Loucy (cell line): ENCODE measurements around the gene ELSPBP1.

ENCODE experiments used
- CTCF ChIP-seq: fragments of 200-600 bp; sonication (generic); conservative IDR thresholded peaks from 2 replicates; pipeline ENCODE4 v1.5.1; 2014; ENCODE audit warnings: mild to moderate bottlenecking, antibody characterized with exemption, low read length
- EZH2phosphoT487 ChIP-seq: fragments of 200-600 bp; IDR thresholded peaks from 2 replicates; pipeline ENCODE4 v1.6.1; 2018; ENCODE audit warnings: antibody characterized with exemption, mild to moderate bottlenecking, moderate library complexity, borderline replicate concordance

- no peak for TF ChIP-seq EZH2phosphoT487
- TF ChIP-seq CTCF, result no peak
Observed at GRCh38 chr19:48000846-48001245, 6.4 kb downstream of the ELSPBP1 start.
